ENCODE measurements around the gene SORBS2. TPM values are rescaled to one million over a fixed set of nuclear protein-coding genes. Genes with fewer than 3 reads are reported as not detected.

Gene SORBS2
- total RNA-seq, 2 experiments from 2014 or later = not detected

DNA sequence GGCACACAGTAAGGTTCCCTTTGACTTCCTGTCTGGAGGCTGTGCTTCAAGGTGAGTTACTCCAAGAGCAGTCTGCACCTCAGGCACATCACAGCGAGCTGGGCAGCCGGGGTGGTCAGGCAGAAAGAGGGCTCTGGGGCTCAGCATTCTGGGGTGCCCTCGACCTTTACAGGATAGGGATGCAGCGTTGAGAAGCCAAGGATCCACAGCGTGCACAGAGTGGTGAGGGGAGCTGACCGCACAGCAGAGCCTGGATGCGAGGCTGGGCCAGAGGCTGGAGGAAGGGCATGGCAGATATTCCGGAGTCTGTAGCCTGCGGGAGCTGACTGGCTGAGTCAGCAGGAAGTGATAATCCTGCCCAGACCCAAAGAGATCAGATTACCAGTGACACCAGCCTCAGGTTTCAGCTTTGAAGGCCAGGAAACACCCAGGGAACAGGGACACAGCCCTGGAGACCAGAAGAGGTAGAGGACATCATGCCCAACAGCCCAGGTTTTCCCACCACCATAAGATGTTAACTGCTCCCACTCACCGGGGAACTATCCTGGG, 238.3 kb downstream of the SORBS2 start:
- TF ChIP-seq, protein P1, sequence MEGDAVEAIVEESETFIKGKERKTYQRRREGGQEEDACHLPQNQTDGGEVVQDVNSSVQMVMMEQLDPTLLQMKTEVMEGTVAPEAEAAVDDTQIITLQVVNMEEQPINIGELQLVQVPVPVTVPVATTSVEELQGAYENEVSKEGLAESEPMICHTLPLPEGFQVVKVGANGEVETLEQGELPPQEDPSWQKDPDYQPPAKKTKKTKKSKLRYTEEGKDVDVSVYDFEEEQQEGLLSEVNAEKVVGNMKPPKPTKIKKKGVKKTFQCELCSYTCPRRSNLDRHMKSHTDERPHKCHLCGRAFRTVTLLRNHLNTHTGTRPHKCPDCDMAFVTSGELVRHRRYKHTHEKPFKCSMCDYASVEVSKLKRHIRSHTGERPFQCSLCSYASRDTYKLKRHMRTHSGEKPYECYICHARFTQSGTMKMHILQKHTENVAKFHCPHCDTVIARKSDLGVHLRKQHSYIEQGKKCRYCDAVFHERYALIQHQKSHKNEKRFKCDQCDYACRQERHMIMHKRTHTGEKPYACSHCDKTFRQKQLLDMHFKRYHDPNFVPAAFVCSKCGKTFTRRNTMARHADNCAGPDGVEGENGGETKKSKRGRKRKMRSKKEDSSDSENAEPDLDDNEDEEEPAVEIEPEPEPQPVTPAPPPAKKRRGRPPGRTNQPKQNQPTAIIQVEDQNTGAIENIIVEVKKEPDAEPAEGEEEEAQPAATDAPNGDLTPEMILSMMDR (IDR thresholded peaks at IDR 0.05) = no peak
- CTCF ChIA-PET = no interaction called here
- POLR2A ChIA-PET = no interaction called here

DNA sequence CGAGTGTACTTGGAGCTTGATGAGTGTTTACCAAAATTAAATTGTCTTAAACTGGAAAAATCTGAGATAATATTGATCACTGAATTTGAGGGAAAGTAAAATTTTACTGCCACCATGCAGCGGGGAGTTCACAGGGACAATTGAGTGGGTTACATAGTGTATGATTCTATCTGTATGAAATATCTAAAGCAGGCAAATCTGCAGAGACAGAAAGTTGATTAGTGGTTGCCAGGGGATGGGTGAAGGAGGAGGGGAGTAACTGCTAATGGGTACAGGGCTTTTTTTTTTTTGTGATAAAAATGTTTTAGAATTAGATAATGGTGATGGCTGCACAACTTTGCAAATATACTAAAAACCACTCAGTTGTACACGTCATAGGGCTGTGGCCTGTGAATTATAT, 241.3 kb downstream of the SORBS2 start:
- DNase-seq = no peak
- H3K36me3 Mint-ChIP-seq (ENCODE audit: low read depth) = no peaks in the 10 kb centered on the region
- H3K9me3 Mint-ChIP-seq = no peaks in the 10 kb centered on the region
- no peak overlapping the region for H3K27ac Mint-ChIP-seq
- H3K36me3 ChIP-seq (ENCODE audit: insufficient read depth, low read length) = no peaks in the 10 kb centered on the region
- CTCF ChIA-PET = no interaction called here
- TF ChIP-seq, protein P1 (IDR thresholded peaks at IDR 0.05) = no peak
- H3K27me3 ChIP-seq (ENCODE audit: control insufficient read depth in 1 of 2, insufficient read depth in 2 of 2, low read length in 2 of 2) = peaks cover 0 to 7% of the 10 kb centered on the region in 2 experiments
- H3K27ac ChIP-seq (ENCODE audit: low read depth in 1 of 2, low read length in 2 of 2) = no peak overlapping the region
- no peak overlapping the region for H3K4me3 ChIP-seq (ENCODE audit: low read length)
- no peak for ATAC-seq (ENCODE audit: poor library complexity)
- H3K4me3 Mint-ChIP-seq = no peak overlapping the region
- intact Hi-C loops (cut with DNase I, micrococcal nuclease) = no loop called here
- peaks cover 2 to 3% of the 10 kb centered on the region in 2 experiments for H3K9me3 ChIP-seq (ENCODE audit: control insufficient read depth in 1 of 2, insufficient read depth in 1 of 2, low read length in 2 of 2)
- peaks cover 25% of the 10 kb centered on the region for H3K27me3 Mint-ChIP-seq
- H3K4me1 Mint-ChIP-seq (ENCODE audit: low read depth) = no peaks in the 10 kb centered on the region
- no peaks in the 10 kb centered on the region for H3K4me1 ChIP-seq (ENCODE audit: insufficient read depth, low read length)
- POLR2A ChIA-PET = no interaction called here

More for the DNA sequence above, 238.3 kb downstream of the SORBS2 start:
- no peaks in the 10 kb centered on the region for H3K36me3 Mint-ChIP-seq (ENCODE audit: low read depth)
- peaks cover 39% of the 10 kb centered on the region for H3K27me3 Mint-ChIP-seq
- no peaks in the 10 kb centered on the region for H3K4me1 ChIP-seq (ENCODE audit: insufficient read depth, low read length)
- H3K4me1 Mint-ChIP-seq (ENCODE audit: low read depth) = no peaks in the 10 kb centered on the region
- H3K27ac Mint-ChIP-seq = no peak overlapping the region
- H3K27ac ChIP-seq (ENCODE audit: low read depth in 1 of 2, low read length in 2 of 2) = no peak overlapping the region
- H3K36me3 ChIP-seq (ENCODE audit: insufficient read depth, low read length) = no peaks in the 10 kb centered on the region
- intact Hi-C loops (cut with DNase I, micrococcal nuclease) = no loop called here
- H3K27me3 ChIP-seq (ENCODE audit: control insufficient read depth in 1 of 2, insufficient read depth in 2 of 2, low read length in 2 of 2) = peaks cover 5 to 11% of the 10 kb centered on the region in 2 experiments
- no peak for ATAC-seq (ENCODE audit: poor library complexity)
- DNase-seq = no peak
- no peak overlapping the region for H3K4me3 ChIP-seq (ENCODE audit: low read length)
- no peaks in the 10 kb centered on the region for H3K9me3 Mint-ChIP-seq
- H3K9me3 ChIP-seq (ENCODE audit: control insufficient read depth in 1 of 2, insufficient read depth in 1 of 2, low read length in 2 of 2) = no peaks in the 10 kb centered on the region
- H3K4me3 Mint-ChIP-seq = no peak overlapping the region

DNA sequence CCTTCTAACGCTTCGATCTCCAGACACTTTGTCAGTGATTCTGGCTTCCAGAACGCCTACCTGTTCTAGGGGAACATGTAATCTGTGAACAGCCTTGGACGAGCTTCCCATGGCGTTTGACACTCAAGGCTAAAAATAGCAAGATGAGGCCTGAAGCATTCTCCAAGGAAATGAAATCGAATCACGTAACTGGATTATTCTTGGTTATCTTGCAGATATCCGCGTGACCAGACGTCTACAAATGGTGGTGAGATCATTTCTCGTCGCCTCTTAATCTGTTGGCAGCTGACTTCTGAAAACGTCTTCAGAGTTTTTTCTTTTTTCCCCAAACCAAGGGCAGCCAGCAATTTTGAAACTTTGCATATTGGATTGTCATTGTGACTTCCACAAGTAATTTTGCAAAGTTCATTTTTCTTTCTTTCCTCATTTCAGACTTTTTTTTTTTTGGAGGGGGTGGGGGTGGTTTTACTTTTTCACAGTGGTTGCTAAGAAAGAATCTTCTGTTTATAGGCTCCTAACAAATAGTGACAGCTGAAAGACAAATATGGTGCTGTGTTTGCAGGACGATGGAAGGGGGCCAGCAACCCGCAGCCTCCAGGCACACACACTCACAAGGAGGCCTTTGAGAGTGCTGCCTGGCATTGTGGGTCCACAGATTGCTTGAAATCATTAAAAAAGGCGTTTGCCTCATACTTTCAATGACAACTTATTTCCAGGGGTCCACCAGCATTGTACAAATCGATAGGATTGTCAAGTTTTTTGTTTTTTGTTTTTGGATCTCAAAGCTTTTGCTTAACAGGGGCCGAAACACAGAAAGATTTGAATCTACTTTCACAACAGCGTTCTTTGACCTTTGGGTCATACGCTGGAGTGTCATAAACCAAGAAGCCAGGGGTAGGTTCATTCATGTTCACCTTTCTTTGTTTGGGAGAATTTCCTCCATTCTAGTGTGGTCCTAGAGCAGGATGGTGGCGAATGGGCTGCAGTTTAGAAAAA, 244.3 kb downstream of the SORBS2 start:
- TF ChIP-seq, protein P1 (IDR thresholded peaks at IDR 0.05) = no peak
- H3K27ac Mint-ChIP-seq = no peak overlapping the region
- no peak for DNase-seq
- Histone ChIP-seq H3K36me3 (ENCODE audit: insufficient read depth, low read length) (no peaks in the 10 kb centered on the region), H3K4me3 (ENCODE audit: low read length) (no peak overlapping the region), H3K9me3 (ENCODE audit: control insufficient read depth in 1 of 2, insufficient read depth in 1 of 2, low read length in 2 of 2) (peaks cover 5 to 7% of the 10 kb centered on the region in 2 experiments), H3K27ac (ENCODE audit: low read depth in 1 of 2, low read length in 2 of 2) (no peak overlapping the region), H3K4me1 (ENCODE audit: insufficient read depth, low read length) (no peaks in the 10 kb centered on the region), H3K27me3 (ENCODE audit: control insufficient read depth in 1 of 2, insufficient read depth in 2 of 2, low read length in 2 of 2) (peaks cover 0 to 5% of the 10 kb centered on the region in 2 experiments)
- H3K4me3 Mint-ChIP-seq = no peak overlapping the region
- no peaks in the 10 kb centered on the region for H3K36me3 Mint-ChIP-seq (ENCODE audit: low read depth)
- intact Hi-C loops (cut with DNase I, micrococcal nuclease) = no loop called here
- no peak for ATAC-seq (ENCODE audit: poor library complexity)
- ChIA-PET CTCF (no interaction called here), POLR2A (no interaction called here)
- peaks cover 4% of the 10 kb centered on the region for H3K9me3 Mint-ChIP-seq
- no peaks in the 10 kb centered on the region for H3K4me1 Mint-ChIP-seq (ENCODE audit: low read depth)
- H3K27me3 Mint-ChIP-seq = peaks cover 15% of the 10 kb centered on the region
